ENCODE results near the gene PAPOLA. TPM values are rescaled to one million over a fixed set of nuclear protein-coding genes. Genes with fewer than 3 reads are reported as not detected.

PAPOLA gene
- polyA plus RNA-seq, 4 donors = 183 to 245 (median 225) TPM

DNA sequence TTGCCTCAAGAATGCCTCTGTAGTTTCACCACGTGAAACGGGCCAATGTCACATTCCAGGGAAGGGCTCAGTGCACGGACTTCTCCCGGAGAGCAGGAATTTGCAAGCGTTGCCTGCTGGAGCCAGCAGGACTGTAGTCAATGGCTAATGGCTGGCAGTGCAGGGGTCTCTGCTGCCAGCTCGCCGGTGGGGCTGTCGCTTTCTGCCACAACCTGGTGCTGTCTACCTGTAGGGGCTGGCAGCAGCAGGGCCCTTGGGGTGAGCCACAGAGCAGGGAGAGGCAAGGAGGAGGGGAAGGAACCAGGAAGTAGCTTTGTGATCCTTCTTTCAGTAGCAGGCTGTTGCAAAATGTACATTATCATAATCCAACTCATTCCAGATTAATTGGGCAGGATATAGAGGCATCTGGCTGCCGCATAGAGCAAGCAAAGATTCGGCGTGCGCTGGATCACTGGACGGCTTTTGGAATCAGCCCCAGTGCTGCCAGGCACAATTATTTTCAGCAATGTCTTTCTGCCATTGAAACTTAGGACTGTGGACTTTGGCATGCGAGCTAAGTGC, 114.1 kb downstream of the PAPOLA start:
- no peak for DNase-seq (ENCODE audit: low read depth in 4 of 4, low spot score in 3 of 4)

Other genes starting within 250 kb of the PAPOLA start
- under 1 TPM in 3 of 4 donors, not detected in 1; 0.20 to 0.76 (median 0.40) TPM for gene BDKRB1, start 246.2 kb upstream of the PAPOLA start, polyA plus RNA-seq (ENCODE audit: insufficient read length in 4 of 4)
- gene ATG2B, start 139.0 kb upstream of the PAPOLA start, polyA plus RNA-seq (ENCODE audit: insufficient read length in 4 of 4) = 10 to 100 TPM; 23.3 to 36.1 (median 30.6) TPM
- 10 to 100 TPM; 20.2 to 32.6 (median 31.1) TPM for gene GSKIP, start 138.9 kb upstream of the PAPOLA start, polyA plus RNA-seq (ENCODE audit: insufficient read length in 4 of 4)
- gene AK7, start 110.3 kb upstream of the PAPOLA start, polyA plus RNA-seq (ENCODE audit: insufficient read length in 4 of 4) = 1 to 10 TPM in 3 of 4 donors, under 1 TPM in 1; 0.46 to 5.8 (median 5.3) TPM